Activated CD4-positive, alpha-beta T cell treated with anti-CD3 and anti-CD28 coated beads, Interleukin-10, Interleukin-2, amounts not matched to agents 100 ng/mL and 50 ng/mL, durations not matched to agents 16 hours and 8 hours (primary cell): ENCODE measurements around the gene GRK5.

Source experiments
- DNase-seq: peaks from one replicate; pipeline ENCODE4 v3.0.0-alpha.2; 2020

GRK5 gene

GRCh38 chr10:119279441-119279840 lies 72.1 kb downstream of the GRK5 start:
- DNase-seq, result no peak

- DNase-seq, result no peak
These were observed 74.3 kb downstream of the GRK5 start for GRCh38 chr10:119281581-119282071.

GRCh38 chr10:119282446-119282845 lies 75.1 kb downstream of the GRK5 start:
- DNase-seq, result no peak

- no peak for DNase-seq
These were observed 76.0 kb downstream of the GRK5 start for GRCh38 chr10:119283387-119283786.

- DNase-seq, result peak; percentile 33
These were observed 76.4 kb downstream of the GRK5 start for GRCh38 chr10:119283818-119284217.

- no peak for DNase-seq
These were observed 77.3 kb downstream of the GRK5 start for GRCh38 chr10:119284679-119285096.

GRCh38 chr10:119285495-119286267 lies 78.3 kb downstream of the GRK5 start:
- DNase-seq, result no peak

- no peak for DNase-seq
These were observed 79.1 kb downstream of the GRK5 start for GRCh38 chr10:119286516-119286915.

- DNase-seq, result no peak
These were observed 79.7 kb downstream of the GRK5 start for GRCh38 chr10:119286983-119287633.

GRCh38 chr10:119288574-119289001 lies 81.2 kb downstream of the GRK5 start:
- no peak for DNase-seq

- DNase-seq, result no peak
These were observed 82.0 kb downstream of the GRK5 start for GRCh38 chr10:119289227-119289920.

GRCh38 chr10:119290301-119291048 lies 83.1 kb downstream of the GRK5 start:
- DNase-seq, result no peak

- DNase-seq, result no peak
These were observed 84.0 kb downstream of the GRK5 start for GRCh38 chr10:119291223-119291900.

GRCh38 chr10:119292968-119293760 lies 85.8 kb downstream of the GRK5 start:
- DNase-seq, result no peak

GRCh38 chr10:119296703-119297102 lies 89.3 kb downstream of the GRK5 start:
- no peak for DNase-seq

- no peak for DNase-seq
These were observed 90.0 kb downstream of the GRK5 start for GRCh38 chr10:119297207-119297968.

- DNase-seq, result no peak
These were observed 91.4 kb downstream of the GRK5 start for GRCh38 chr10:119298810-119299209.

- DNase-seq, result no peak
These were observed 92.2 kb downstream of the GRK5 start for GRCh38 chr10:119299531-119299930.

- peak; percentile 92 for DNase-seq
These were observed 94.0 kb downstream of the GRK5 start for GRCh38 chr10:119301397-119301796.

GRCh38 chr10:119302172-119302571 lies 94.8 kb downstream of the GRK5 start:
- no peak for DNase-seq
